ENCODE measurements around the gene HOXC11.

GRCh38 chr12:53999559-54000115 is 26.7 kb downstream of the HOXC11 start:
- TF ChIP-seq POLR2A (IDR thresholded peaks at IDR 0.05; ENCODE audit: low read length) (no peak), GATA1 (IDR thresholded peaks at IDR 0.05; ENCODE audit: low read depth, low read length) (no peak)

All from erythroblast (primary cell).